SH-SY5Y (cell line): Measurements from ENCODE around the gene EZH1.

Source experiments
- GATA2 ChIP-seq: IDR thresholded peaks from 2 replicates; pipeline ENCODE4 v1.6.1; 2011; ENCODE audit warnings: mild to moderate bottlenecking, low read depth, low read length
- GATA3 ChIP-seq: IDR thresholded peaks from 2 replicates; pipeline ENCODE4 v1.6.1; 2011; ENCODE audit warnings: low read depth, mild to moderate bottlenecking, low read length, moderate library complexity

DNA sequence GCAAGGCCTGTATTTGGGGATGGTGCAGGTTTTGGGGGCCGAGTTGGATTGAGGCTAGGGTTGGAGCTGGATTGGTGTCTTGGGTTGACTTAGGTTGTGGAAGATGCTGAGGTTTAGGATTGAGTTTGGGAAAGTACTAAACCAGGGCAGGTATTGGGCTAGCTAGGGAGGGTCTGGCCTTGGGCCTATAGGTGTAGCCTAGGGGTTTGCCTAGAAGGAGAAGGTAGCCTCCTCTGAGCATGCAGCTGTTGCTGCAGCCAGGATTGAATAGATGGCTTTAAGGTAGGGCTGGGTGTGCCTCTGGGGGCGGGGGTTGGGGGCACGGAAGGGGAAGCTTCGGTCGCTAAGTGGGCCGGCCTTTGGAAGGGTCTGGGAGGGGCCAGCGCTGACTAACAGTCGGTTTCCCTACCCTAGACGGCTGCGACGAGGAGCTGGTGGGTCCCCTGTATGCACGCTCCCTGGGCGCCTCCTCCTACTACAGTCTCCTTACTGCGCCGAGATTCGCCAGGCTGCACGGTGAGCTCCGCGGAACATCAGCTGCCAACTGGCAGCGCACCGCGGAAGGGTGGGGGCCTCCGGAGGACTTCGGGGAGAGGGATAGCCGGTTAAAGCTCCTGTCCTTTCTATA, 61.3 kb downstream of the EZH1 start:
- TF ChIP-seq GATA2: no peak
- no peak for TF ChIP-seq GATA3
